K562 (cell line): ENCODE measurements around the gene MGAT4C. TPM values are rescaled to one million over a fixed set of nuclear protein-coding genes. Genes with fewer than 3 reads are reported as not detected.

Source experiments
- ATAC-seq: fragments of 200-7000 bp; cut with Tn5 transposase; 3 replicates; pipeline ENCODE4 v1.9.1; 2020; ENCODE audit warnings: moderate library complexity
- BruUV-seq: library from RNA; stranded (reverse); fragments of 400-500 nt; replicated peaks from 2 replicates; lab custom pipeline; 2021; lab: Mats Ljungman, UMichigan
- CTCF ChIA-PET: fragments of 300-600 bp; formaldehyde crosslinking; extraction: SDS; loops from one replicate; lab custom pipeline; 2021; ENCODE audit warnings: low intra/inter-chr PET ratio; lab: Yijun Ruan, JAX
- POLR2A ChIA-PET: fragments of 300-600, 350-650 bp; sonication (Branson Sonifier 250); formaldehyde crosslinking; extraction: SDS; loops from one replicate; lab custom pipeline; 2021; ENCODE audit warnings: antibody characterized with exemption, inconsistent platforms; lab: Yijun Ruan, JAX
- DNase-seq, 4 experiments: peaks; one replicate each; pipeline versions ENCODE4 v3.0.0 to v3.0.0-alpha.2; 2011 to 2018; ENCODE audit warnings: low spot score in 3 of 4, mixed read lengths in 3 of 4; ENCODE audit errors: extremely low read depth in 1 of 4
- FAIRE-seq: peaks from 2 replicates; lab custom pipeline; 2011; peaks lifted over from hg19 to GRCh38; lab: Jason Lieb, UNC
- H2AFZ ChIP-seq: 2 replicates; pipeline ENCODE4 v1.6.0; 2011; ENCODE audit warnings: low read depth, low read length, control low read depth, inconsistent platforms
- H3K27ac ChIP-seq: fragments of 200-600 bp; 3 replicates; pipeline ENCODE4 v1.8.0; 2011; ENCODE audit warnings: low read depth, mild to moderate bottlenecking, control low read depth, inconsistent platforms, low read length, moderate library complexity, mixed read lengths; ENCODE audit errors: extremely low read depth
- H3K27me3 ChIP-seq, 2 experiments: fragments of 300-600 bp in 1 of 2; 2 replicates in 1 of 2; 3 replicates in 1 of 2; pipeline versions ENCODE4 v1.6.0 to v1.8.0; 2011; ENCODE audit warnings: inconsistent platforms in 2 of 2, low read length in 2 of 2, mild to moderate bottlenecking in 1 of 2, mixed read lengths in 1 of 2, moderate library complexity in 1 of 2; ENCODE audit not compliant: control insufficient read depth in 2 of 2, insufficient read depth in 2 of 2
- H3K36me3 ChIP-seq: fragments of 300-600 bp; 3 replicates; pipeline ENCODE4 v1.8.0; 2011; ENCODE audit warnings: mild to moderate bottlenecking, low read length, inconsistent platforms; ENCODE audit not compliant: control insufficient read depth, insufficient read depth
- H3K4me1 ChIP-seq, 2 experiments: fragments of 200-600 bp in 1 of 2; replicated peaks in 1 of 2; 2 replicates in 1 of 2; 3 replicates in 1 of 2; pipeline versions ENCODE4 v1.5.1 to v1.8.0; 2011; ENCODE audit warnings: inconsistent platforms in 2 of 2, low read length in 2 of 2, mild to moderate bottlenecking in 1 of 2, mixed read lengths in 1 of 2, moderate library complexity in 1 of 2; ENCODE audit not compliant: control insufficient read depth in 2 of 2, insufficient read depth in 2 of 2
- H3K4me2 ChIP-seq: 2 replicates; pipeline ENCODE4 v1.6.1; 2011; ENCODE audit warnings: low read length, control low read depth, inconsistent platforms, mixed read lengths; ENCODE audit not compliant: insufficient read depth
- H3K4me3 ChIP-seq: fragments of 200-600 bp; sonication (generic), shearing (Covaris generic); 2 replicates; pipeline ENCODE4 v1.5.1; 2016; ENCODE audit warnings: control low read depth, inconsistent platforms
- H3K79me2 ChIP-seq: fragments of 200-600 bp; 3 replicates; pipeline ENCODE4 v1.8.0; 2011; ENCODE audit warnings: low read length, inconsistent platforms; ENCODE audit not compliant: control insufficient read depth, insufficient read depth
- H3K9ac ChIP-seq, 2 experiments: 2 replicates each; pipeline versions ENCODE4 v1.6.0 to v1.6.1; 2011; ENCODE audit warnings: low read depth in 2 of 2, low read length in 2 of 2, control low read depth in 1 of 2, inconsistent platforms in 1 of 2, mild to moderate bottlenecking in 1 of 2, mixed read lengths in 1 of 2; ENCODE audit not compliant: insufficient read depth in 1 of 2
- H3K9me1 ChIP-seq: one replicate; pipeline ENCODE4 v1.6.0; 2011; ENCODE audit warnings: inconsistent platforms, mild to moderate bottlenecking, low read length, moderate library complexity; ENCODE audit not compliant: control insufficient read depth, insufficient read depth
- H3K9me3 ChIP-seq: replicated peaks from 2 replicates; pipeline ENCODE4 v1.5.1; 2011; ENCODE audit warnings: low read depth, low read length, inconsistent platforms; ENCODE audit not compliant: control insufficient read depth, insufficient read depth
- H4K20me1 ChIP-seq: replicated peaks from 2 replicates; pipeline ENCODE4 v1.6.1; 2011; ENCODE audit warnings: low read length, inconsistent platforms, mixed read lengths; ENCODE audit not compliant: control insufficient read depth, insufficient read depth
- ATF2 ChIP-seq: sonication (generic); formaldehyde crosslinking; IDR thresholded peaks from 2 replicates; pipeline ENCODE4 v1.8.1; 2022; ENCODE audit warnings: missing genetic modification reagents
- BDP1 ChIP-seq: IDR thresholded peaks from 3 replicates; pipeline ENCODE4 v1.6.1; 2011; ENCODE audit not compliant: insufficient read length, insufficient read depth
- BRD9 ChIP-seq: fragments of 450-650 bp; IDR thresholded peaks from 2 replicates; pipeline ENCODE4 v1.6.1; 2018; ENCODE audit warnings: low read depth; ENCODE audit not compliant: partially characterized antibody
- CHD1 ChIP-seq: fragments of 200-600 bp; sonication (generic); IDR thresholded peaks from one replicate; pipeline ENCODE4 v1.6.1; 2012; ENCODE audit warnings: mild to moderate bottlenecking, moderate library complexity, low read length, inconsistent platforms
- DMBX1 ChIP-seq: fragments of 250-450 bp; sonication (Bioruptor Pico); IDR thresholded peaks from 2 replicates; pipeline ENCODE4 v1.8.0; 2022; ENCODE audit warnings: inconsistent platforms, mild to moderate bottlenecking, moderate library complexity, borderline replicate concordance
- ELF4 ChIP-seq: fragments of 450-650 bp; formaldehyde crosslinking; IDR thresholded peaks from 2 replicates; pipeline ENCODE4 v1.4.0; 2022; ENCODE audit warnings: missing genetic modification characterization
- HMG20B ChIP-seq: fragments of 250-450 bp; sonication (Bioruptor Pico); IDR thresholded peaks from 2 replicates; pipeline ENCODE4 v1.5.0; 2021; ENCODE audit warnings: mild to moderate bottlenecking
- NR2F6 ChIP-seq: fragments of 450-650 bp; formaldehyde crosslinking; IDR thresholded peaks from 2 replicates; pipeline ENCODE4 v1.4.0; 2020; ENCODE audit warnings: mild to moderate bottlenecking
- PCBP2 ChIP-seq: fragments of 200-400 bp; formaldehyde crosslinking; IDR thresholded peaks from 2 replicates; pipeline ENCODE4 v1.6.1; 2018; ENCODE audit warnings: low read length, low read depth, mild to moderate bottlenecking, moderate library complexity; ENCODE audit not compliant: poor library complexity, severe bottlenecking
- SETDB1 ChIP-seq: IDR thresholded peaks from one replicate; pipeline ENCODE4 v1.6.1; 2012; ENCODE audit warnings: low read length, control low read depth, inconsistent platforms
- SMARCA5 ChIP-seq: fragments of 450-650 bp; IDR thresholded peaks from 2 replicates; pipeline ENCODE4 v1.6.1; 2016
- TBP ChIP-seq: optimal IDR thresholded peaks from 2 replicates; pipeline ENCODE3; 2011; ENCODE audit warnings: low read depth, low read length, improper control_type of control experiment
- TCF7L2 ChIP-seq: fragments of 150-350 bp; IDR thresholded peaks from 2 replicates; pipeline ENCODE4 v1.6.1; 2016; ENCODE audit warnings: low read depth, mild to moderate bottlenecking, low read length, moderate library complexity
- YBX1 ChIP-seq: fragments of 450-650 bp; IDR thresholded peaks from 2 replicates; pipeline ENCODE4 v1.7.1; 2016; ENCODE audit warnings: mild to moderate bottlenecking
- ZC3H4 ChIP-seq: sonication (generic); formaldehyde crosslinking; IDR thresholded peaks from 2 replicates; pipeline ENCODE4 v1.9.0; 2021; ENCODE audit warnings: missing genetic modification reagents, borderline replicate concordance
- ZNF507 ChIP-seq: conservative IDR thresholded peaks from 2 replicates; pipeline ENCODE4 v1.6.1; 2017; ENCODE audit warnings: missing genetic modification characterization, missing compliant biosample characterization
- ZNF584 ChIP-seq: fragments of 200-800 bp; sonication (Bioruptor generic); IDR thresholded peaks from 2 replicates; pipeline ENCODE4 v1.6.1; 2016; ENCODE audit warnings: low read depth, mild to moderate bottlenecking, missing genetic modification characterization, missing compliant biosample characterization
- in situ Hi-C: fragments of 300-500 bp; cut with MboI; formaldehyde crosslinking; loops from 4 replicates; pipeline ENCODE4 v1.15.0; 2018; ENCODE audit warnings: inconsistent platforms, mixed read lengths
- intact Hi-C: fragments of 100-400 bp; cut with micrococcal nuclease; formaldehyde crosslinking; loops from 2 replicates; pipeline ENCODE4 v1.14.2; 2022
- polyA plus RNA-seq, 8 experiments: library from polyadenylated mRNA; depleted of rRNA in 4 of 8; stranded (reverse) in 5 of 8; unstranded in 3 of 8; fragments of >200 nt; fragmentation: Nextera tagmentation in 2 of 8; fragmentation: Illumina TruSeq in 1 of 8; extraction: Ambion mirVana in 2 of 8; extraction: Trizol in 1 of 8; gene quantifications; 2 replicates each; pipeline versions ENCODE4 v1.2.1 to v1.2.3, GENCODE V29; 2011 to 2014; ENCODE audit warnings: inconsistent platforms in 1 of 8, missing spikeins in 1 of 8
- total RNA-seq, 7 experiments: library from RNA; depleted of rRNA in 6 of 7; stranded (reverse); fragments of >200 nt in 6 of 7; fragmentation: Illumina TruSeq in 2 of 7; extraction: Trizol in 2 of 7; gene quantifications; 2 replicates each; pipeline versions ENCODE4 v1.2.1 to v1.2.3, GENCODE V29; 2011 to 2021; ENCODE audit warnings: low replicate concordance in 1 of 7

Gene MGAT4C
- total and polyA plus RNA-seq, 9 of the 15 experiments (the other 6 are each of a cell fraction or from before 2014, with no cell fraction given) = not detected

- BruUV-seq = no TSS peak
- no peaks in the 10 kb centered on the region for H3K4me1 ChIP-seq
- ChIA-PET CTCF (no interaction called here), POLR2A (no interaction called here)
- no peak overlapping the region for H3K4me3 ChIP-seq
- H3K27ac ChIP-seq = no peak overlapping the region
- DNase-seq (no peak), FAIRE-seq (no peak), ATAC-seq (no peak)
- no peaks in the 10 kb centered on the region for H3K79me2 ChIP-seq
- intact Hi-C loops (no loop called here), in situ Hi-C loops (no loop called here)
- no peak overlapping the region for H3K4me2 ChIP-seq
- H4K20me1 ChIP-seq = no peaks in the 10 kb centered on the region
- TF ChIP-seq ZNF584 (no peak), CHD1 (no peak), SMARCA5 (no peak), SETDB1 (no peak), NR2F6 (no peak), TBP (no peak), ATF2 (no peak), BRD9 (no peak), PCBP2 (no peak), ELF4 (CRISPR knock-in tag) (no peak), DMBX1 (CRISPR knock-in tag) (no peak), ZNF507 (tag) (no peak), ZC3H4 (CRISPR knock-in tag) (no peak), BDP1 (no peak), HMG20B (CRISPR knock-in tag) (no peak), TCF7L2 (no peak), YBX1 (no peak)
- no peaks in the 10 kb centered on the region for H3K27me3 ChIP-seq
- H3K9ac ChIP-seq = no peak overlapping the region
- no peaks in the 10 kb centered on the region for H3K36me3 ChIP-seq
- no peaks in the 10 kb centered on the region for H3K9me1 ChIP-seq
- no peak overlapping the region for H2AFZ ChIP-seq
- H3K9me3 ChIP-seq = no peaks in the 10 kb centered on the region
Observed at GRCh38 chr12:86006727-86007126, 249.5 kb downstream of the MGAT4C start.
